ENCODE data around the gene CNTLN.

GRCh38 chr9:17462869-17463464 lies 328.1 kb downstream of the CNTLN start:
- TF ChIP-seq POLR2AphosphoS5 (IDR thresholded peaks at IDR 0.05; ENCODE audit: low read depth, low read length) = no peak
- TF ChIP-seq EZH2phosphoT487 (IDR thresholded peaks at IDR 0.05; ENCODE audit: borderline replicate concordance) = no peak
- peak; percentile 43 to 74 (median 50); a peak in 5 of 6 replicates for TF ChIP-seq CTCF (IDR thresholded peaks at IDR 0.05 in 2 of 3, conservative IDR thresholded peaks at IDR 0.05 in 1 of 3; ENCODE audit: borderline replicate concordance in 1 of 3, insufficient read depth in 1 of 3, low read depth in 2 of 3, low read length in 2 of 3)
- no peak for TF ChIP-seq SRF (IDR thresholded peaks at IDR 0.05; ENCODE audit: low read depth)
- TF ChIP-seq ELF1 (IDR thresholded peaks at IDR 0.05; ENCODE audit: borderline replicate concordance, low read depth) = no peak

Measured in HCT116 (cell line).